Testis (tissue), 2 donors: Measurements from ENCODE around the gene CD200.

ENCODE experiments used
- CTCF ChIP-seq, 3 experiments: fragments of 450-650 bp in 2 of 3; fragments of 200-600 bp in 1 of 3; sonication (generic) in 1 of 3; IDR thresholded peaks; one replicate each; pipeline ENCODE4 v1.5.1; 2016 to 2019; ENCODE audit warnings: antibody characterized with exemption in 3 of 3, mild to moderate bottlenecking in 2 of 3, moderate library complexity in 1 of 3
- POLR2A ChIP-seq: fragments of 450-650 bp; IDR thresholded peaks from one replicate; pipeline ENCODE4 v1.6.1; 2017; ENCODE audit warnings: antibody characterized with exemption, mild to moderate bottlenecking, moderate library complexity

GRCh38 chr3:112362221-112362620 lies 29.3 kb downstream of the CD200 start:
- TF ChIP-seq POLR2A (no peak), CTCF (IDR thresholded peaks at IDR 0.05) (no peak)
